Breast epithelium (tissue), 4 donors: ENCODE data around the gene TJP1. TPM values are rescaled to one million over a fixed set of nuclear protein-coding genes. Genes with fewer than 3 reads are reported as not detected.
A peak's percentile ranks its signal among the peaks of the same experiment; 100 is the strongest.
"Not testable (repeated sequence)": the region's sequence is repeated elsewhere in the genome, so short reads cannot be mapped to it uniquely, and the experiment has no call there.

ENCODE experiments used
- DNase-seq, 2 donors: peaks; one replicate each; pipeline ENCODE4 v3.0.0-alpha.2; 2019; ENCODE audit warnings: low spot score in 2 of 2
- H3K27ac ChIP-seq, 2 donors: fragments of 200-600 bp; sonication (generic) in 1 of 2; one replicate each; pipeline ENCODE4 v1.5.1; 2016 to 2019; ENCODE audit warnings: mild to moderate bottlenecking in 1 of 2
- H3K27me3 ChIP-seq, 2 donors: fragments of 200-600 bp; sonication (generic) in 1 of 2; one replicate each; pipeline versions ENCODE4 v1.5.1 to v1.6.0; 2017 to 2019; ENCODE audit warnings: control low read depth in 1 of 2, mild to moderate bottlenecking in 1 of 2
- H3K36me3 ChIP-seq: fragments of 200-600 bp; one replicate; pipeline ENCODE4 v1.5.1; 2019
- H3K4me1 ChIP-seq, 2 donors: fragments of 200-600 bp; sonication (generic); one replicate each; pipeline ENCODE4 v1.5.1; 2016 to 2019; ENCODE audit warnings: control low read depth in 1 of 2
- H3K4me3 ChIP-seq, 3 donors: fragments of 200-600 bp; sonication (generic); 1 replicate in 2 of 3; 2 replicates in 1 of 3; pipeline ENCODE4 v1.5.1; 2016 to 2019; ENCODE audit warnings: mild to moderate bottlenecking in 3 of 3, moderate library complexity in 2 of 3
- H3K9me3 ChIP-seq, 2 donors: fragments of 200-600 bp; sonication (generic) in 1 of 2; one replicate each; pipeline ENCODE4 v1.5.1; 2016 to 2019; ENCODE audit warnings: control low read depth in 1 of 2
- CTCF ChIP-seq, 3 donors: fragments of 450-650 bp; IDR thresholded peaks; one replicate each; pipeline ENCODE4 v1.5.1; 2016 to 2017; ENCODE audit warnings: antibody characterized with exemption in 3 of 3, mild to moderate bottlenecking in 3 of 3, moderate library complexity in 3 of 3
- POLR2A ChIP-seq: fragments of 450-650 bp; IDR thresholded peaks from one replicate; pipeline ENCODE4 v1.6.1; 2016; ENCODE audit warnings: antibody characterized with exemption, mild to moderate bottlenecking, moderate library complexity
- POLR2AphosphoS5 ChIP-seq, 3 donors: sonication (generic); formaldehyde crosslinking; IDR thresholded peaks; one replicate each; pipeline ENCODE4 v1.6.1; 2017; ENCODE audit warnings: antibody characterized with exemption in 3 of 3
- intact Hi-C: fragments of 100-400 bp; cut with DNase I; formaldehyde crosslinking; loops from one replicate; pipeline ENCODE4 v1.15.1; 2023; ENCODE audit warnings: low total_unique reads
- total RNA-seq, 3 donors: library from RNA; depleted of rRNA; stranded (reverse); fragments of >200 nt; gene quantifications; one replicate each; pipeline ENCODE4 v1.1.0, GENCODE V29; 2016

TJP1 gene
- total RNA-seq, 3 donors from 2014 or later: 92.8 to 101 (median 97.2) TPM

- intact Hi-C loops: no loop called here
Measured at GRCh38 chr15:29676961-29677402, 145.3 kb downstream of the TJP1 start.

GRCh38 chr15:29676374-29676960, 145.8 kb downstream of the TJP1 start:
- intact Hi-C loops: not testable (repeated sequence)

More at GRCh38 chr15:29676961-29677402, 145.3 kb downstream of the TJP1 start:
- H3K4me1 ChIP-seq: no peaks in the 10 kb centered on the region
- H3K4me3 ChIP-seq: no peak overlapping the region
- no peak for TF ChIP-seq POLR2A
- TF ChIP-seq CTCF (IDR thresholded peaks at IDR 0.05): no peak
- no peak for TF ChIP-seq POLR2AphosphoS5 (IDR thresholded peaks at IDR 0.05)
- no peaks in the 10 kb centered on the region for H3K9me3 ChIP-seq
- DNase-seq: no peak
- no peaks in the 10 kb centered on the region for H3K36me3 ChIP-seq
- no peak overlapping the region for H3K27ac ChIP-seq
- H3K27me3 ChIP-seq: no peaks in the 10 kb centered on the region

GRCh38 chr15:29675791-29676301, 146.4 kb downstream of the TJP1 start:
- TF ChIP-seq POLR2A (no peak), POLR2AphosphoS5 (IDR thresholded peaks at IDR 0.05) (no peak), CTCF (IDR thresholded peaks at IDR 0.05) (no peak)
- Histone ChIP-seq H3K27ac (no peak overlapping the region), H3K4me1 (no peaks in the 10 kb centered on the region), H3K36me3 (no peaks in the 10 kb centered on the region), H3K27me3 (no peaks in the 10 kb centered on the region), H3K9me3 (no peaks in the 10 kb centered on the region), H3K4me3 (peak overlapping the region in 1 of 3 donors; percentile 72)
- DNase-seq: peak in 1 of 2 donors; percentile 10
- intact Hi-C loops: no loop called here

More at GRCh38 chr15:29676374-29676960, 145.8 kb downstream of the TJP1 start:
- H3K27me3 ChIP-seq, H3K9me3 ChIP-seq, H3K4me1 ChIP-seq, H3K4me3 ChIP-seq, DNase-seq, H3K27ac ChIP-seq, H3K36me3 ChIP-seq: not testable (repeated sequence)

GRCh38 chr15:29674661-29675533, 147.4 kb downstream of the TJP1 start:
- H3K36me3 ChIP-seq: no peaks in the 10 kb centered on the region
- H3K4me1 ChIP-seq: no peaks in the 10 kb centered on the region
- H3K27ac ChIP-seq: no peak overlapping the region
- H3K9me3 ChIP-seq: no peaks in the 10 kb centered on the region
- no peaks in the 10 kb centered on the region for H3K27me3 ChIP-seq
- peak overlapping the region; percentile 40 to 72 (median 61) for H3K4me3 ChIP-seq
- no peak for TF ChIP-seq CTCF (IDR thresholded peaks at IDR 0.05)
- no peak for TF ChIP-seq POLR2A
- intact Hi-C loops: no loop called here
- no peak for DNase-seq

GRCh38 chr15:29672923-29673809, 149.1 kb downstream of the TJP1 start:
- no peaks in the 10 kb centered on the region for H3K4me1 ChIP-seq
- H3K27ac ChIP-seq: no peak overlapping the region
- no peak for DNase-seq
- TF ChIP-seq CTCF (IDR thresholded peaks at IDR 0.05): no peak
- TF ChIP-seq POLR2A: no peak
- TF ChIP-seq POLR2AphosphoS5 (IDR thresholded peaks at IDR 0.05): no peak
- no peaks in the 10 kb centered on the region for H3K9me3 ChIP-seq
- H3K36me3 ChIP-seq: no peaks in the 10 kb centered on the region
- no peak overlapping the region for H3K4me3 ChIP-seq
- intact Hi-C loops: no loop called here
- H3K27me3 ChIP-seq: no peaks in the 10 kb centered on the region
